Measurements from ENCODE around the gene HELLS. TPM values are rescaled to one million over a fixed set of nuclear protein-coding genes. Genes with fewer than 3 reads are reported as not detected.
"Not testable (repeated sequence)": the region's sequence is repeated elsewhere in the genome, so short reads cannot be mapped to it uniquely, and the experiment has no call there.

Gene HELLS
- total RNA-seq, 2 donors from 2014 or later = 160 to 189 TPM

DNA sequence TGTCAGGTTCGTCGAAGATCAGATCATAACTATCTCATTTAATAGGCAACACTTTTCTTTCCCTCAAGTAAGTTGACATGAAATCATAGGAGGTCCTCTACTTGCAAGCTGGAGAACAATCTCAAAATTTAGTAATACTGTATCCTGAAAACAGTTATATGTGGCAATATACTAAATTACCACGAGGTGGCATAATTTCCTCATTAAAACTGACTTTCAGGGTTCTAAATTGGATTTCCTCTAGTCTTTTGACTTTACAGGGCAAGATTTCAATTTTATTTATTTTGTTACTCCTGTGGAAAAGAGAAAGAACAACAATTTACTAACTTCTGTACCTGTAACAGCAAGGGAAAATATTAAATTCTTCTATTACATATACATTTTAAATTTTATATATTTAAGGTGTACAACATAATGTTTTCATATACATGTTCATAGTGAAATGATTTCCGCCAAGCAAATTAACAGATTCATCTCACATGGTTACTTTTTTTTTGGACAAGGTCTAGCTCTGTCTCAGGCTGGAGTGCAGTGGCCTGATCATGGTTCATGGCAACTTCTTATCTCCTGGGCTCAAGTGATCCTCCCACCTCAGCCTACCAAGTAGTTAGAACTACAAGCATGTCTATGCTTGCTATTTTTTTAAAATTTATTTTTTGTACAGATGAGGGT is 84.6 kb downstream of the HELLS start:
- H3K27me3 Mint-ChIP-seq = no peaks in the 10 kb centered on the region
- no peaks in the 10 kb centered on the region for H3K36me3 Mint-ChIP-seq (ENCODE audit: low read depth)
- H3K27ac Mint-ChIP-seq = no peak overlapping the region
- no peaks in the 10 kb centered on the region for H3K4me1 Mint-ChIP-seq
- ATAC-seq (replicated peaks) = no peak
- no peak overlapping the region for H3K4me3 Mint-ChIP-seq
- peaks cover 3% of the 10 kb centered on the region for H3K9me3 Mint-ChIP-seq

DNA sequence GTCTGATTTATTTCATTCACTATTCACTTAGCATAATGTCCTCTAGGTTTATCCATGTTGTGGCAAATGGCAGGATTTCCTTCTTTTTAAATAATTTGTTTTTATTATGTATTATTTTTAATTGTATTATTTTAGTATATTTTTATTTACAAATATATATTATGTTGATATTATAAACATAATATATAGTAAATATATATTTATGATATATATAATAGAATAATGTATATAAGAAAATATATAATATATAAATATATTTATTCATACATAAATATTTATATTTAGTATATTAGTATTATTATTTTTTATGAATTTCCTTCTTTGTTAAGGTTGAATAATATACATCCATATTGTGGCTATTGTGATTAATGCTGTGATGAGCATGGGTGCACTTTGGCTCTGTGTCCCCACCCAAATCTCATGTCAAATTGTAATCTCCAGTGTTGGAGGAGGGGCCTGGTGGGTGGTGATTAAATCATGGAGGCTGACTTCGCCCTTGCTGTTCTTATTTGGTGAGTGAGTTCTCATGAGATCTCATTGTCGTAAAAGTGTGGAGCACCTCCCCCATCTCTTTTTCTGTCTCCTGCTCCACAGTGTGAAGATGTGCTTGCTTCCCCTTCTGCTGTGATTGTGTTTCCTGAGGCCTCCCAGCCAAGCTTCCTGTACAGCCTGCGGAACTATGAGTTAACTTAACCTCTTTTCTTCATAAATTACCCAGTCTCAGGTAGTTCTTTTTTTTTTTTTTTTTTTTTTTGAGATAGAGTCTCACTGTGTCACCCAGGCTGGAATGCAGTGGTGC is 85.7 kb downstream of the HELLS start:
- H3K27me3 Mint-ChIP-seq = no peaks in the 10 kb centered on the region
- H3K9me3 Mint-ChIP-seq = peaks cover 3% of the 10 kb centered on the region
- ATAC-seq (replicated peaks) = no peak
- no peaks in the 10 kb centered on the region for H3K4me1 Mint-ChIP-seq
- H3K36me3 Mint-ChIP-seq (ENCODE audit: low read depth) = no peaks in the 10 kb centered on the region
- H3K4me3 Mint-ChIP-seq = no peak overlapping the region
- H3K27ac Mint-ChIP-seq = no peak overlapping the region

- Mint-ChIP-seq H3K4me3 (no peak overlapping the region), H3K36me3 (ENCODE audit: low read depth) (no peaks in the 10 kb centered on the region), H3K27me3 (no peaks in the 10 kb centered on the region), H3K9me3 (peaks cover 5% of the 10 kb centered on the region), H3K27ac (no peak overlapping the region), H3K4me1 (no peaks in the 10 kb centered on the region)
- no peak for ATAC-seq (replicated peaks)
Measured at GRCh38 chr10:94632954-94633353, 87.4 kb downstream of the HELLS start.

- H3K36me3 Mint-ChIP-seq (ENCODE audit: low read depth); H3K4me3 Mint-ChIP-seq; H3K27me3 Mint-ChIP-seq; H3K4me1 Mint-ChIP-seq; H3K27ac Mint-ChIP-seq; ATAC-seq (replicated peaks); H3K9me3 Mint-ChIP-seq: not testable (repeated sequence)
Measured at GRCh38 chr10:94638097-94638496, 92.5 kb downstream of the HELLS start.

- no peak overlapping the region for H3K4me3 Mint-ChIP-seq
- no peak for ATAC-seq (replicated peaks)
- H3K27ac Mint-ChIP-seq = no peak overlapping the region
- H3K36me3 Mint-ChIP-seq (ENCODE audit: low read depth) = no peaks in the 10 kb centered on the region
- H3K9me3 Mint-ChIP-seq = peaks cover 10% of the 10 kb centered on the region
- no peaks in the 10 kb centered on the region for H3K4me1 Mint-ChIP-seq
- peaks cover 8% of the 10 kb centered on the region for H3K27me3 Mint-ChIP-seq
Measured at GRCh38 chr10:94639902-94640301, 94.3 kb downstream of the HELLS start.

DNA sequence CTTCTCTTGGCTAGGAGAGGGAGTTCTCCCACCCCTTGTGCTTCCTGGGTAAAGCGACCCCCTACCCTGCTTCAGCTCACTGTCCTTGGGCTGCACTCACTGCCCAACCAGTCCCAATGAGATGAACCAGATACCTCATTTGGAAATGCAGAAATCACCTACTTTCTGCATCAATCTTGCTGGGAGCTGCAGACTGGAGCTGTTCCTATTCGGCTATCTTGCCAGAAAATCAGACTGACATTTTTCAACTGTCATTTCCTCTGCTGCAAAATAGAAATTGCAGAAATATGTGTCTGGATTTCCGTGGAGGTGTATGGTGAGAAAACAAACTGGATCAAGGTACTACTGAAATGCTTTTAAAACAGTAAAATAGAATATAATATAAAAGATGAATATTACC is 95.0 kb downstream of the HELLS start:
- ATAC-seq (replicated peaks) = no peak
- H3K27ac Mint-ChIP-seq = no peak overlapping the region
- peaks cover 8% of the 10 kb centered on the region for H3K27me3 Mint-ChIP-seq
- H3K4me1 Mint-ChIP-seq = no peaks in the 10 kb centered on the region
- peaks cover 10% of the 10 kb centered on the region for H3K9me3 Mint-ChIP-seq
- H3K36me3 Mint-ChIP-seq (ENCODE audit: low read depth) = no peaks in the 10 kb centered on the region
- no peak overlapping the region for H3K4me3 Mint-ChIP-seq

GRCh38 chr10:94641480-94641879 is 95.9 kb downstream of the HELLS start:
- H3K36me3 Mint-ChIP-seq (ENCODE audit: low read depth) = no peaks in the 10 kb centered on the region
- H3K4me1 Mint-ChIP-seq = no peaks in the 10 kb centered on the region
- H3K27ac Mint-ChIP-seq = no peak overlapping the region
- H3K9me3 Mint-ChIP-seq = peaks cover 10% of the 10 kb centered on the region
- H3K27me3 Mint-ChIP-seq = peaks cover 8% of the 10 kb centered on the region
- H3K4me3 Mint-ChIP-seq = no peak overlapping the region
- ATAC-seq (replicated peaks) = no peak

DNA sequence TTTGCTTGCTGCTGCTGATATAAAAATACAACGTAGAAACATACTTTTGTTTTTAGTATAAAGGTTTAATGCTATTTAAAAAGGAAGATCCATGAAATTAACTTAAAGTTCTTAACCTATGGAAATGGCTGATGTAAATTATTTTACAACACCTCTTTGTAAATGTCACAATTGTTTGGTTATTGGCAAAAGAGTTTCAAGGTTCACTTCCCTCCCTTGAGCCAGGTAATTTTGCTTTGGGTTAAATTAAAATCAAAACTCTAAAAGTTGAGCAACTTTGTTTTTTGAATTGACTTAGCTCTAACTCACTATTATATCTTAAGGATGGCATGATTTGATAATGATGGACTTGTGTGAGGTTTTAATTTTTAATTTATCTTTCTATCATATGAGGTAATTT is 98.8 kb downstream of the HELLS start:
- ATAC-seq (replicated peaks) = no peak
- H3K4me1 Mint-ChIP-seq = no peaks in the 10 kb centered on the region
- no peaks in the 10 kb centered on the region for H3K9me3 Mint-ChIP-seq
- H3K4me3 Mint-ChIP-seq = no peak overlapping the region
- H3K27me3 Mint-ChIP-seq = peaks cover under 1% of the 10 kb centered on the region
- no peaks in the 10 kb centered on the region for H3K36me3 Mint-ChIP-seq (ENCODE audit: low read depth)
- no peak overlapping the region for H3K27ac Mint-ChIP-seq

- Mint-ChIP-seq H3K9me3 (no peaks in the 10 kb centered on the region), H3K27ac (no peak overlapping the region), H3K4me3 (no peak overlapping the region), H3K27me3 (peaks cover 6% of the 10 kb centered on the region), H3K4me1 (no peaks in the 10 kb centered on the region), H3K36me3 (ENCODE audit: low read depth) (no peaks in the 10 kb centered on the region)
- ATAC-seq (replicated peaks) = no peak
Measured at GRCh38 chr10:94645285-94645684, 99.7 kb downstream of the HELLS start.

Other genes starting within 250 kb of the HELLS start
- 10 to 100 TPM; 29.2 to 49.3 TPM for gene NOC3L, start 182.8 kb upstream of the HELLS start, total RNA-seq
- 1 to 10 TPM in 1 of 2 donors, under 1 TPM in 1; 0.84 to 1.6 TPM for gene TBC1D12, start 143.2 kb upstream of the HELLS start, total RNA-seq
- under 1 TPM in 1 of 2 donors, not detected in 1; 0.40 TPM for gene CYP2C18, start 137.9 kb downstream of the HELLS start, total RNA-seq
- under 1 TPM in 1 of 2 donors, not detected in 1; 0.16 TPM for gene CYP2C19, start 216.9 kb downstream of the HELLS start, total RNA-seq

Measured in activated T-helper 17 cell treated with anti-CD3 and anti-CD28 coated beads, Interleukin-2, amount 50 U/mL, for 72 hours (primary cell).